ENCODE measurements around the gene ITM2C.

ITM2C gene

DNA sequence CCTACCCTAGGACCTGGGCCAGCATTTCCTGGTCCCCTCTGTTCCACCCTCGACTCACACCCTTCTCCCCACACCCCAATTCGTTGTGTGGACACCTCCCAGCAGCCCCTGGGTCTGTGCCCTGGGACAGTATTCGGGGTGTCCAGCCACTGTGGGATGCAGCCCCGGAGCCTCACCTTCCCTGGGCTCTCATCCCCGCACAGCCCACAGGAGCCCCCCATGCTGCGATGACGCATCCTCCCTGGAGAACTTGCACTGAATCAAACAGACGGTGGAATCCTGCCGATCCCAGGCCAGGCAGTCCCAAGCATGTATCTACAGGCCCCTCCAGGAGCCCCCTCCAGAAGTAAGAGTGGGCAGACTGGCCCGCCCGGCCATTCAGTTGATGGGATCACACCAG is 9.7 kb downstream of the ITM2C start:
- no peak for DNase-seq

DNA sequence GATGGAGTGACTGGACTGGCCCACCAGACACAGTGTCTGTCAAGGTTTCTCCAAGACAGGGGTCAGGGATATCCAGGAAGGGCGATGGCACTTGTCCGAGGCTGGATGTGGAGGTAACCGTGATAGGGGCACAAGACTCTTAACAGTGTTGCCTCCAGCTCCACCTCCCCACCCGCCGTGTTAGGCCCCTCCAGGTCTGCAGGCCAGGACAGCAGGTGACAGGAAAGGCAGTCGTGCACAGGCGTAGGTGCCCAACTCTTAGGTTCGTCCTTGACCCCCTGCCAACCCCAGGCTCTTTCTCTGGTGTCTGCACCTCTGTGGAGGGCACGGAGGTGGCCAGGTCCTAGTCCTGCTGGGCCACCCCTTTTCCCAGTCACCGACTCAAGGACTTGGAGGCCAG is 10.1 kb downstream of the ITM2C start:
- no peak for DNase-seq

GRCh38 chr2:230875347-230876315 is 10.9 kb downstream of the ITM2C start:
- no peak for DNase-seq

DNA sequence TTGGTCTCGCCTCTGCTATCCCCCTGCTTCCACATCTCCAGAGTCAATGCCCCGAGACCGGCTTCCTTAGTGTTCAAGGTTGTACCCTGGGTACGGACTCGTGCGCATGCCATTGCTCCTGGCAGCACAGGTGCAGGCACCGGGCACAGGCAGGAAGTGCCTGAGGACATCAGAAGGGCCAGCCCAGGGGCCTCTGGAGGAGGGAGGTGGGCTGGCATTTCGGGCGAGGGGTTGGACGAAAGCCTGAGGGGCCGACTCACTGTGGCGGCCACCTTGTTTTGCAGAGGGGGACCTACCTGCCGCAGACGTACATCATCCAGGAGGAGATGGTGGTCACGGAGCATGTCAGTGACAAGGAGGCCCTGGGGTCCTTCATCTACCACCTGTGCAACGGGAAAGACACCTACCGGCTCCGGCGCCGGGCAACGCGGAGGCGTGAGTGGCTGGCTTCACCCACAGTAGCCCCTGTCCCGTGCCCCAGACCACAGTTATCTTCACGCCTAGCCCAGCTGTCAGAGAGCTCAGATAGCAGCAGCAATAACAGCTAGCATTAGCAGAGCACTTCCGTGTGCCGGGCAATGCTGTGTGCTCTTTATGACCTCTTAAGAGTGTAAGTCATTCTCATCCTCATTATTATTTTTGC is 12.5 kb downstream of the ITM2C start:
- DNase-seq, result no peak

DNA sequence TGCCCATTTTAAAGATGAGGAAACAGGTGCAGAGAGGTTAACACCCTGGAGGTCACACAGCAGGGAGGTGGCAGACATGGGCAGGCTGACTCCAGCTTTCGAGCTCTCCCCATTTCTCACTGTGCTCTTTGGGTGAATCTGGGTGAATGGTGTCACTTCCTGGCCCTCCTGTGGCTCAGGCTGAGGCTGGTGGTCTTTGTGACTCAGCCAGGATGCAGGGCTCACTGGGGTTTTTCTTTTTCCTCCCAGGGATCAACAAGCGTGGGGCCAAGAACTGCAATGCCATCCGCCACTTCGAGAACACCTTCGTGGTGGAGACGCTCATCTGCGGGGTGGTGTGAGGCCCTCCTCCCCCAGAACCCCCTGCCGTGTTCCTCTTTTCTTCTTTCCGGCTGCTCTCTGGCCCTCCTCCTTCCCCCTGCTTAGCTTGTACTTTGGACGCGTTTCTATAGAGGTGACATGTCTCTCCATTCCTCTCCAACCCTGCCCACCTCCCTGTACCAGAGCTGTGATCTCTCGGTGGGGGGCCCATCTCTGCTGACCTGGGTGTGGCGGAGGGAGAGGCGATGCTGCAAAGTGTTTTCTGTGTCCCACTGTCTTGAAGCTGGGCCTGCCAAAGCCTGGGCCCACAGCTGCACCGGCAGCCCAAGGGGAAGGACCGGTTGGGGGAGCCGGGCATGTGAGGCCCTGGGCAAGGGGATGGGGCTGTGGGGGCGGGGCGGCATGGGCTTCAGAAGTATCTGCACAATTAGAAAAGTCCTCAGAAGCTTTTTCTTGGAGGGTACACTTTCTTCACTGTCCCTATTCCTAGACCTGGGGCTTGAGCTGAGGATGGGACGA is 13.2 kb downstream of the ITM2C start:
- no peak for DNase-seq

- DNase-seq, result no peak
These were observed 14.0 kb downstream of the ITM2C start for GRCh38 chr2:230878599-230879188.

- DNase-seq, result no peak
These were observed 14.6 kb downstream of the ITM2C start for GRCh38 chr2:230879271-230879882.

- DNase-seq, result no peak
These were observed 15.1 kb downstream of the ITM2C start for GRCh38 chr2:230879891-230880290.

DNA sequence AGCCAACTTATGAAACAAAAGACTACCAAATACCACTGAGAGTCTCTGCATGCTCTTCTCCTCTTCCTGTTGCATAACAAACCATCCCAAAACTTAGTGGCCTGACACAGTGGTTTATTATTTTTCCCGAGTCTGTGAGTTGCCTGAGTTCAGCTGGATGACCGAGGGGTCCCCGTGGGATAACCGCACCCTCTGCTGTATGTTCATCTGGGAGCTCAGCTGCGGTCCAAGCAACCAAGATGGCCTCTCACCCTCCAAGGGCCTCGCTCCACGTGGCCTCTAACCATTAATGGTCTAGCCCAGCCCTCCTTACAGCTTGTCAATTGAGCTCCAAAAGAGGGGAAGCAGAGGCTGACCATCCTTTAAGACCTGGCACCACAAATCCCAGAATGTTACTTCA is 17.1 kb downstream of the ITM2C start:
- DNase-seq, result no peak

DNA sequence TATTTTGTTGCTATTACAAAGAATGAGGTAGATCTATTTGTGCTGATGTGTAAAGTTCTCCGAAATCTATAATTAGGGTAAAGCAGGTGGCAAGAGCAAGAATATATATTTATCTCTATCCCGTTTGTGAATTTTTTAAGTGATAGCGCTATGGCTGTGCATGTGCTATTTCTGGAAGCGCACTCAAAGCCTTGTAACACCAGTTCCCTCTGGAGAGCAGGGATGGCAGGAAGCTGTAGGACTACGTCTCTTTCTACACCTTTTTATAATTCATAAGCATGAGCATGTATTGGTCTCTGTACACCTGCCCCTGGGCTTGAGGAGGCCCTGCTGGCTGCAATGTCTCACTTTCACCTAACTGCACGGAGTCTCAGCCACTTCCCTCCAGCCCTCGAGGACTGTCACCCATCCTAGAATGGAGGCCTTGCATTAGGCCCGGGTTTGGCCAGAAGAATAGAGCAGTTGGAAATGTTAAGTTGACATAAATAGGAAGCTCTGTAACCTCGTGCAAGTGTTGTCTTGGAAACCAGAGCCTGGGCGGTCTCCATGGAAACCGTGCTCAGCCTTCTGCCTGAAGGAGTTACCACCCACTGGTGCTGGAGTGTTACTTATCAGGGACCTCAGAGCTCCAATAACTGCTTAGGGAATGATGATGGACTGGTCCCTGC is 20.9 kb downstream of the ITM2C start:
- no peak for DNase-seq

DNA sequence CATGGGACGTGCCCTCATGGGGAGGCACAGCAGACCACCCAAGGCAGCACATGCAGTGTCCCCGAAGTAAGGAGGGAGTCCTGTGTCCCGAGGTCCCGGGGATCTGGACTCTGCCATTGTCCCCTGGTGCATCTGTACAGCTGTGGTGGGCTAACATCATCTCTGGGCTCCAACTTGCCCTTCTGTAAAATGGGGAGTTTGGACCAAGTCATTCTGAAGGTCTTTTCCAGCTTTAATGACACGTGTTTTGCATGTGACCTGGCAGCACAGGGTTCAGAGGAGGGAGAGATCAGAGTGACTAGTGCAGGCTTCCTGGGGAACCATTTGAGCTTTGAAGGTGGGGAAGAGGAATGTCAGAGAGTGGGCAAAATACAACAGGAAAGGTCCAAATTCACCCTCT is 21.5 kb downstream of the ITM2C start:
- DNase-seq, result no peak

DNA sequence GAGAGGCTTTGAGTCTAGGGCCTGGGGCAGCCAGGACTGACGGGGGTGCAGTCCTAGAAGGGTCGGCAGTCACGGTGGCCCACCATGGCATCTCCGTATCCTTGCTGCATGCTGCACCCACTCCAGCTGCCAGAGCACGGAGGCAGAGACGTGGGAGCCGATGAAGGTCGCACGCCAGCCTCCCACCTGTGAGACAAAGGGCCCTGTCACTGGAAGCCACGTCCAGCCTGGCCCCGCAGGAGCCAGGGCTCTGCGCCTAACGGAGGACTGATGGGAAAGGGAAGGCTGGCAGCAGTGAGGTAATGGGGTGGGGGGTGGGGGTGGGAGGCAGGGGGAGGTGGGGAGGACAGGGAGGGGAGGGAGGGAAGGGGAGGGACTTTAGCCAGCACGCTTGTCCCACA is 21.9 kb downstream of the ITM2C start:
- DNase-seq, result no peak

GRCh38 chr2:230887342-230887741 is 22.6 kb downstream of the ITM2C start:
- DNase-seq, result no peak

DNA sequence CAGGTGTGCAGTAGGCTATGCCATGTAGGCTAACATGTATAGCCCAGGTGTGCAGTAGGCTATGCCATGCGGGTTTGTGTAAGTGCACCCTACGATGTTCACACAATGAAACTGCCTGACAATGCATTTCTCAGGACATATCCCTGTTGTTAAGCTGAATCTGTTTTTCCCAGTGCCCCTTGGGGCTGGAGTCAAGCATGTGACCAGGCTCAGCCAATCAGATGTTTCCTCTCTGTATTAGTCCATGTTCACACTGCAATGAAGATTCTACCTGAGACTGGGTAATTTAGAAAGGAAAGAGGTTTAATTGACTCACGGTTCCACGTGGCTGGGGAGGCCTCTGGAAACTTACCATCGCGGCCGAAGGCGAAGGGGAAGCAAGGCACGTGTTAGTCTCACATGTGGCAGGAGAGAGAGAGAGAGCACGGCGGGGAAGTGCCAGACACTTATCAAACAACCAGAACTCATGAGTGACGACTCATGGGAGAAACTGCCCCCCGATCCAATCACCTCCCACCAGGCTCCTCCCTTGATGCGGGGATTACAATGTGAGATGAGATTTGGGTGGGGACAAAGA is 24.2 kb downstream of the ITM2C start:
- no peak for DNase-seq

GRCh38 chr2:230889911-230890601 is 25.3 kb downstream of the ITM2C start:
- no peak for DNase-seq

DNA sequence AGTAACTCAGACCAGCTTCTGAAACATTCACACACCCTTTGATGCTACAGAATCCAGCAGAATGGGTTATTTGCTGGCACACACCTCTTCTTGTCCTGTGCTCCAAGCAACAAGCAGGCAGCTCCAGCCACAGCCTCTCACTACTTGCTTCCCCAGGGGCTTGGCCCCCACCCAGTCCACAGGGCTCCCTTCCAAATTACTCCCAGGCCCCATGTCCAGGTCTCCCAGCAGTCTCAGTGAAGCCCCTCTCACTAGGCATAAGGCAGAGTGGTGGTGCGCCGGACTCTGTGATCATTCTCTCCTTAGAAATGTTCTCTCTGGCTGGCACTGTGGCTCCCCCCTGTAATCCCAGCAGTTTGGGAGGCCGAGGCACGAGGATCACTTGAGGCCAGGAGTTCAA is 25.9 kb downstream of the ITM2C start:
- DNase-seq, result no peak

DNA sequence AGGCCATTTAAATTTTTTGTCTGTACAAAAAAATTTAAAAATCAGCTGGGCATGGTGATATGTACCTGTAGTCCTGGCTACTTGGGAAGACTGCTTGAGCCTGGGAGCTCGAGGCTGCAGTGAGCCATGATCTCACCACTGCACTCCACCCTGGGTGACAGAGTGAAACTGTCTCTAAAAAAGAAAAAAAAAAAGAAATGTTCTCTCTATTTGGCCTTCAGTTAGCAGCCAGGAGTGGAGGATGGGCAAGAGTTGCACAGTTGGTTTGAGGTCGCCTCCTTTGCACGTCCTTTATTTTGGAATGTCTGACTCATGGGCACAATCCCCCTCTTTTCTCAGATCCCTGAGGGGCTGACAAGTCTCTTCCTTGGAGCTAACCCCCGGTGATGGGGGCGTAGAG is 26.3 kb downstream of the ITM2C start:
- DNase-seq, result no peak

DNA sequence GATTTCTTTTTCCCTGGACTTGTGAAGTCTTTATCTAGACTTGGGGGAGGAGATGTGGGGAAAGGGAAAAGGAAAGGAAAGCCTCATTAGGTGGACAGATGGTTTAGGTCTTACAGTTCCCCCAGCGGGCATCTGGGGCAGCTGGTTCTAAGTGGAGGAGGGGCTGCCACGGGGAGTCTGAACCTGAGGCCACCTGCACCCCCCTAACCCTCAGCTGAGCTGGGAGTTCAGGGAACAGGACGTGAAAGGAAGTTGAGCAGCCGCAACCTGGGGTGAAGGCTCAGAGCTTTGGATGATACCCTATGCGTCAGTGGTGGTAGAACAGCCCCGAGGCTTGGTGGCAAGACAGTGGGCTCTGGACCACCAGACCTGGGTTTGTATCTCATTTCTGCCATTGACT is 26.8 kb downstream of the ITM2C start:
- DNase-seq, result no peak

GRCh38 chr2:230893338-230893737 is 28.6 kb downstream of the ITM2C start:
- no peak for DNase-seq

DNA sequence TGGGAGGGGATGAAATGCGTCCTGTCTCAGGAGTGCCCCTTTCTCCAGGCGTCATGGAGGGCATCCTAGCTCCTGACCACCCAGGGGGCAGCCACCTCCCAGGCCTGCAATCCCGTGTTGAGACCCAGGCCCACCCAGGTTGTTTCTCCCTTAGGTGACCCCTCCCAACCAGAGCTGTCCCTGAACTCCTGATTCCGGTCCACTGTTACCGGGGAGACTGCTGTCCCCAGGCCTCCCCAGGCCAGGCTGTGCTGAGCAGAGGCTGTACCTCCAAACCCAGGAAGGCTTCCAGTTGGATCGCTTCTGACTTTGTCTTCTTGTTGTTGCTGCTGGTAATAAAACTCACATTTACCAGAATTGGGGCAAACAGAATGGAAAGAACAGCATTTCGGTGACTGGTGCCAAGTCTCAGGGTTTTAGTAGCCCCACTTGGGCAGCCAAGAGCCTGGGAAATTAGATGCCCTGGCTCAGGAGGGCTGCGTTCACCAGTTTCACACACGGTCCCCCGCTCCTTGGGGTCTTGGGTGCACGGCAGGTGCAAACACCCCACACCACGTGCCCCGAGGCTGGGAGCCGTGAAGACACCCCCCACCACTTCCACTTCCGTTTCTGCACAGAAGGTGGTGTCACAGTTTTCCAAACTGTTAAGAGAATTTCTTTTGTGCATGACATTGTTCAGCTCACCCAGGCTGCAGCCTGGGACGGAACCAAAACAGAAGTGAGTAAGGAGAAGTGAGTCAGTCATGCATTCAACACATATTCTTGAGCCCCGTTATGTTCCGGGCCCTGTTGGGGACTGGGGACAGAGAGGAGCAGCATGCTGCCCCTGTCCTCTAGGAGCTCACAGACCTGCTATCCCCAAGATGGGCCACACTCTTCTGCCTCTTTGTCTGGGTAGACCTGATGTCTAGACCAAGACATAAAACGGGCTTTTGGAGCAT is 29.4 kb downstream of the ITM2C start:
- DNase-seq, result no peak

All from SHP77 treated with DMSO at 0.1 percent for 48 hours (cell line).